HEK293T (cell line): ENCODE measurements around the gene CDCP2.

ENCODE experiments used
- CTCF ChIA-PET: fragments of 350-600 bp; formaldehyde crosslinking; extraction: SDS; loops from one replicate; lab custom pipeline; 2021; ENCODE audit warnings: antibody characterized with exemption, inconsistent platforms; lab: Yijun Ruan, JAX
- POLR2A ChIA-PET: fragments of 350-600 bp; formaldehyde crosslinking; extraction: SDS; loops from one replicate; lab custom pipeline; 2020; ENCODE audit warnings: antibody characterized with exemption, inconsistent platforms; lab: Yijun Ruan, JAX
- DNase-seq: peaks from one replicate; pipeline ENCODE4 v3.0.0; 2012; ENCODE audit warnings: mixed read lengths; ENCODE audit errors: extremely low spot score
- ARNT ChIP-seq: fragments of 450-650 bp; IDR thresholded peaks from 2 replicates; pipeline ENCODE4 v1.6.1; 2017; ENCODE audit warnings: mild to moderate bottlenecking
- BHLHE40 ChIP-seq: fragments of 450-650 bp; IDR thresholded peaks from 2 replicates; pipeline ENCODE4 v1.6.1; 2016; ENCODE audit warnings: mild to moderate bottlenecking, moderate library complexity, borderline replicate concordance
- CTBP1 ChIP-seq: fragments of 450-650 bp; IDR thresholded peaks from 2 replicates; pipeline ENCODE4 v1.6.1; 2016; ENCODE audit warnings: borderline replicate concordance
- ELF4 ChIP-seq: fragments of 450-650 bp; IDR thresholded peaks from 2 replicates; pipeline ENCODE4 v1.6.1; 2017; ENCODE audit warnings: antibody characterized with exemption
- FOXA1 ChIP-seq: fragments of 450-650 bp; IDR thresholded peaks from 2 replicates; pipeline ENCODE4 v1.6.1; 2016; ENCODE audit warnings: mild to moderate bottlenecking
- FOXK2 ChIP-seq: fragments of 450-650 bp; IDR thresholded peaks from 2 replicates; pipeline ENCODE4 v1.6.1; 2016; ENCODE audit warnings: mild to moderate bottlenecking
- FOXM1 ChIP-seq: fragments of 450-650 bp; IDR thresholded peaks from 2 replicates; pipeline ENCODE4 v1.6.1; 2017; ENCODE audit warnings: mild to moderate bottlenecking, borderline replicate concordance
- HDGF ChIP-seq: fragments of 450-650 bp; IDR thresholded peaks from 2 replicates; pipeline ENCODE4 v1.6.1; 2017; ENCODE audit warnings: antibody characterized with exemption, borderline replicate concordance
- L3MBTL2 ChIP-seq: fragments of 450-650 bp; conservative IDR thresholded peaks from 2 replicates; pipeline ENCODE4 v1.6.1; 2016; ENCODE audit warnings: mild to moderate bottlenecking
- LEF1 ChIP-seq: fragments of 450-650 bp; IDR thresholded peaks from 2 replicates; pipeline ENCODE4 v1.6.1; 2017; ENCODE audit warnings: mild to moderate bottlenecking, borderline replicate concordance
- NFRKB ChIP-seq: fragments of 450-650 bp; IDR thresholded peaks from 2 replicates; pipeline ENCODE4 v1.6.1; 2016; ENCODE audit warnings: mild to moderate bottlenecking, moderate library complexity
- PKNOX1 ChIP-seq: fragments of 450-650 bp; IDR thresholded peaks from 2 replicates; pipeline ENCODE4 v1.6.1; 2016
- SP1 ChIP-seq: fragments of 450-650 bp; IDR thresholded peaks from 2 replicates; pipeline ENCODE4 v1.6.1; 2017
- SUZ12 ChIP-seq: fragments of 450-650 bp; IDR thresholded peaks from 2 replicates; pipeline ENCODE4 v1.6.1; 2016; ENCODE audit warnings: mild to moderate bottlenecking
- TARDBP ChIP-seq: fragments of 450-650 bp; IDR thresholded peaks from 2 replicates; pipeline ENCODE4 v1.6.1; 2016
- ZNF384 ChIP-seq: fragments of 450-650 bp; IDR thresholded peaks from 2 replicates; pipeline ENCODE4 v1.6.1; 2016

CDCP2 gene

GRCh38 chr1:54139711-54140110 lies 13.1 kb downstream of the CDCP2 start:
- POLR2A ChIA-PET: no interaction called here
- TF ChIP-seq SUZ12 (no peak), BHLHE40 (no peak), FOXA1 (no peak), LEF1 (no peak), CTBP1 (no peak), ELF4 (no peak)
- DNase-seq: no peak
- CTCF ChIA-PET: no interaction called here

- no peak for TF ChIP-seq LEF1
- no peak for TF ChIP-seq BHLHE40
- no peak for TF ChIP-seq L3MBTL2
- no peak for TF ChIP-seq ELF4
- no peak for TF ChIP-seq CTBP1
- TF ChIP-seq HDGF: no peak
Observed at GRCh38 chr1:54138994-54139393, 13.8 kb downstream of the CDCP2 start.

GRCh38 chr1:54137534-54138061 lies 15.2 kb downstream of the CDCP2 start:
- TF ChIP-seq CTBP1: no peak
- no peak for TF ChIP-seq LEF1
- TF ChIP-seq SP1: no peak
- TF ChIP-seq HDGF: no peak
- no peak for TF ChIP-seq BHLHE40
- no peak for TF ChIP-seq ARNT
- no peak for TF ChIP-seq FOXK2
- no peak for TF ChIP-seq PKNOX1
- TF ChIP-seq NFRKB: no peak
- no peak for TF ChIP-seq TARDBP
- TF ChIP-seq L3MBTL2: no peak
- DNase-seq: no peak
- POLR2A ChIA-PET: interaction anchor here (0.5 kb wide), 1 partner anchor 11 kb away, joined by 3 read pairs; no protein-coding TSS in a partner anchor
- CTCF ChIA-PET: no interaction called here

More at GRCh38 chr1:54138994-54139393, 13.8 kb downstream of the CDCP2 start:
- POLR2A ChIA-PET: interaction anchor here (0.5 kb wide), 1 partner anchor 1210 kb away, joined by 3 read pairs; no protein-coding TSS in a partner anchor
- DNase-seq: no peak
- CTCF ChIA-PET: no interaction called here

GRCh38 chr1:54136963-54137533 lies 15.8 kb downstream of the CDCP2 start:
- CTCF ChIA-PET: no interaction called here
- POLR2A ChIA-PET: interaction anchor here (0.9 kb wide), 1 partner anchor 15 kb away, joined by 4 read pairs; no protein-coding TSS in a partner anchor
- TF ChIP-seq HDGF: no peak
- TF ChIP-seq CTBP1: no peak
- TF ChIP-seq SP1: no peak
- TF ChIP-seq TARDBP: no peak
- TF ChIP-seq ARNT: no peak
- TF ChIP-seq ELF4: no peak
- no peak for TF ChIP-seq NFRKB
- TF ChIP-seq PKNOX1: no peak
- no peak for TF ChIP-seq FOXA1
- no peak for TF ChIP-seq ZNF384
- TF ChIP-seq BHLHE40: no peak
- no peak for TF ChIP-seq SUZ12
- no peak for TF ChIP-seq L3MBTL2
- TF ChIP-seq FOXM1: no peak
- no peak for TF ChIP-seq FOXK2
- no peak for TF ChIP-seq LEF1
- DNase-seq: no peak

GRCh38 chr1:54136269-54136896 lies 16.4 kb downstream of the CDCP2 start:
- ChIA-PET POLR2A (interaction anchor here (0.9 kb wide), 1 partner anchor 14 kb away, joined by 4 read pairs; no protein-coding TSS in a partner anchor), CTCF (interaction anchor here (1.2 kb wide), 1 partner anchor 14 kb away, joined by 3 read pairs; no protein-coding TSS in a partner anchor)
- no peak for DNase-seq
- TF ChIP-seq SP1 (no peak), ELF4 (no peak), CTBP1 (no peak), FOXA1 (no peak), SUZ12 (no peak), PKNOX1 (no peak), TARDBP (no peak), HDGF (no peak)
